GM18505 (cell line): Measurements from ENCODE around the gene BBS9.
"Not testable (repeated sequence)": the region's sequence is repeated elsewhere in the genome, so short reads cannot be mapped to it uniquely, and the experiment has no call there.

Experiments
- ATAC-seq: cut with Tn5 transposase; IDR thresholded peaks from one replicate; pipeline ENCODE4 v1.9.1; 2021; ENCODE audit not compliant: unreplicated experiment
- POLR2A ChIP-seq: IDR thresholded peaks from 4 replicates; pipeline ENCODE4 v1.6.1; 2011; ENCODE audit warnings: borderline replicate concordance; ENCODE audit not compliant: insufficient read depth, insufficient read length; ENCODE audit errors: extremely low read depth

Gene BBS9

GRCh38 chr7:33128990-33129805, at the start of gene BBS9:
Gene BBS9 (plus strand): TSS chr7:33129564. CDS start chr7:33146253, 16,689 bp downstream.
- peak; percentile 57 for TF ChIP-seq POLR2A
- ATAC-seq: peak; percentile 100

- TF ChIP-seq POLR2A: no peak
These were observed 49.3 kb upstream of the BBS9 start for GRCh38 chr7:33079763-33080690.

GRCh38 chr7:33087356-33087755, 42.0 kb upstream of the BBS9 start:
- TF ChIP-seq POLR2A: no peak
- ATAC-seq: no peak

More at GRCh38 chr7:33079763-33080690, 49.3 kb upstream of the BBS9 start:
- no peak for ATAC-seq

- no peak for ATAC-seq
- TF ChIP-seq POLR2A: no peak
These were observed 41.5 kb upstream of the BBS9 start for GRCh38 chr7:33087858-33088257.

GRCh38 chr7:33089142-33089541, 40.2 kb upstream of the BBS9 start:
- TF ChIP-seq POLR2A: no peak

GRCh38 chr7:33091111-33091531, 38.2 kb upstream of the BBS9 start:
- no peak for ATAC-seq

More at GRCh38 chr7:33089142-33089541, 40.2 kb upstream of the BBS9 start:
- no peak for ATAC-seq

GRCh38 chr7:33091641-33092191, 37.6 kb upstream of the BBS9 start:
- TF ChIP-seq POLR2A: no peak
- no peak for ATAC-seq

More at GRCh38 chr7:33091111-33091531, 38.2 kb upstream of the BBS9 start:
- TF ChIP-seq POLR2A: no peak

- no peak for TF ChIP-seq POLR2A
- no peak for ATAC-seq
These were observed 36.1 kb upstream of the BBS9 start for GRCh38 chr7:33093266-33093665.

GRCh38 chr7:33094745-33095275, 34.6 kb upstream of the BBS9 start:
- ATAC-seq: not testable (repeated sequence)

- no peak for ATAC-seq
- TF ChIP-seq POLR2A: no peak
These were observed 30.0 kb upstream of the BBS9 start for GRCh38 chr7:33099154-33099940.

GRCh38 chr7:33100770-33101169, 28.6 kb upstream of the BBS9 start:
- no peak for TF ChIP-seq POLR2A

GRCh38 chr7:33101906-33102305, 27.5 kb upstream of the BBS9 start:
- ATAC-seq: no peak
- no peak for TF ChIP-seq POLR2A

More at GRCh38 chr7:33100770-33101169, 28.6 kb upstream of the BBS9 start:
- no peak for ATAC-seq

GRCh38 chr7:33107136-33108066, 22.0 kb upstream of the BBS9 start:
- ATAC-seq: no peak
- TF ChIP-seq POLR2A: no peak
